ENCODE measurements around the gene IL18. TPM values are rescaled to one million over a fixed set of nuclear protein-coding genes. Genes with fewer than 3 reads are reported as not detected.

The IL18 gene
- total and polyA plus RNA-seq, 11 donors = 0.88 to 23.9 (median 2.0) TPM

GRCh38 chr11:112176077-112176476 is 12.2 kb upstream of the IL18 start:
- peaks cover 0 to 5% (median 0%) of the 10 kb centered on the region in 9 donors for H3K36me3 ChIP-seq
- DNase-seq = no peak
- ATAC-seq = peak in 3 of 4 donors; percentile 39 to 70 (median 61)
- TF ChIP-seq CTCF (IDR thresholded peaks at IDR 0.05) (no peak), POLR2A (IDR thresholded peaks at IDR 0.05) (no peak)
- intact Hi-C loops (cut with DNase I) = loop anchor here in 4 of 10 donors (5.0 to 10.0 kb wide), 3 partner anchors 59 to 64 kb away; no protein-coding TSS in a partner anchor
- no peaks in the 10 kb centered on the region for H3K9me3 ChIP-seq
- H3K27ac ChIP-seq = peak overlapping the region; percentile 28 to 87 (median 78)
- peak overlapping the region; percentile 21 to 62 (median 48) for H3K4me3 ChIP-seq
- H3K4me1 ChIP-seq = peaks cover 0 to 26% (median 7%) of the 10 kb centered on the region in 12 donors
- no peaks in the 10 kb centered on the region for H3K27me3 ChIP-seq
- 51 to 67% (median 56%) methylated on average over 1 of the region's 1 CpG for WGBS, 4 donors

GRCh38 chr11:112175599-112175952 is 11.7 kb upstream of the IL18 start:
- no peaks in the 10 kb centered on the region for H3K9me3 ChIP-seq
- H3K4me1 ChIP-seq = peaks cover 0 to 26% (median 7%) of the 10 kb centered on the region in 12 donors
- H3K36me3 ChIP-seq = peaks cover 0 to 5% (median 0%) of the 10 kb centered on the region in 9 donors
- H3K27ac ChIP-seq = peak overlapping the region; percentile 28 to 87 (median 78)
- no peak for TF ChIP-seq CTCF (IDR thresholded peaks at IDR 0.05)
- no peak for TF ChIP-seq POLR2A (IDR thresholded peaks at IDR 0.05)
- DNase-seq (no peak), ATAC-seq (peak; percentile 44 to 60 (median 52))
- intact Hi-C loops (cut with DNase I) = loop anchor here in 5 of 10 donors (2.0 to 10.0 kb wide), 4 partner anchors 58 to 63 kb away; no protein-coding TSS in a partner anchor
- H3K4me3 ChIP-seq = peak overlapping the region; percentile 21 to 62 (median 48)
- H3K27me3 ChIP-seq = no peaks in the 10 kb centered on the region
- 3 to 11% (median 7%) methylated on average over 4 of the region's 4 CpGs for WGBS, 4 donors

DNA sequence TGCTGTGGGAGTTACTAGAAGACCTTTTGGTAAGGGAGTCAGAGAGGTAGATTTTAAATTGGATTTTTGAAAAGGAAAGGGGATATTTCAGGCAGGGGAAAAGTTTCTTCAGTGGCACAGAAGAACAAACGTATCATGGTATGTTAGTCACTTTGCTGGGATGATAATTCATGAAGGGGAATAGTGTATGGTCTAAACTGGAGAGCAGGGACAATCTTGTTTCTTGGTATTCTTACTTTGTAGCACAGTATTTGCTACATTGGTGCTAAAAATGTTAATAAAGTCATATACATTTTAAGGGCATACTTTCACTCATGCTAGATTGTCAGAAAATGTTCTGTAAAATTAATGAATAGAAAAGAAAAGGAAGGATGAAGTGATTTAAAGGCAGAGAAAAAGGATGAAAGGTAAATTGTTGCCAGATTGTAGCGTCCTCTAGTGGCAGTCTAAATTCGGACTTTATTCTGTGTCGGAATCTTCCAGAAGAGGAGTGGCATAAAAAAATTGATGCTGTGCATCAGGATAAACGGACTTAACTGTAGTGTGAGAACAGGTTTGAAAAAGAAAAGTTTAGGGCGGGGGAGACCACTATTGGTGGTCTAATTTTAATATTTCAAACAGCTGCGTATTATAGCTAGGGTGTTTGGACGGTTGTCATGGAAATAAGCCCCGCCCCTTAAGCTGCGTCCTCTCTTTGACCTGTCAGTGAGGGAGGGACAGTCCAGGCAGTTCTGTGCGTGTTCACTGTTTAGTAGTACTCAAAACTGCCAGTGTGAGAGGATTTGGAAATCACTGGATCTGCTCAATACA is 11.1 kb upstream of the IL18 start, which contains the start of gene BCO2:
Gene BCO2 (plus strand): TSS at position 724 of the 810 bp plus-strand sequence. CDS start 90 bp downstream, outside the sequence.
- intact Hi-C loops (cut with DNase I) = loop anchor here in 7 of 10 donors (2.0 to 10.0 kb wide), 4 partner anchors 58 to 63 kb away; no protein-coding TSS in a partner anchor
- ATAC-seq = peak; percentile 91 to 95 (median 94)
- Histone ChIP-seq H3K36me3 (peaks cover 0 to 4% (median 0%) of the 10 kb centered on the region in 9 donors), H3K4me3 (peak within 1 kb of the TSS; percentile 21 to 62 (median 48)), H3K27ac (peak within 1 kb of the TSS; percentile 28 to 87 (median 78)), H3K4me1 (peaks cover 0 to 25% (median 7%) of the 10 kb centered on the region in 12 donors), H3K9me3 (no peaks in the 10 kb centered on the region), H3K27me3 (no peaks in the 10 kb centered on the region)
- TF ChIP-seq POLR2A (IDR thresholded peaks at IDR 0.05) = peak in 1 of 2 donors; percentile 50
- peak; percentile 60 to 85 (median 78) for TF ChIP-seq CTCF (IDR thresholded peaks at IDR 0.05)
- WGBS, 4 donors = 3 to 6% (median 4%) methylated on average over 11 of the region's 11 CpGs
- peak; percentile 78 to 90 (median 86) for DNase-seq

- H3K4me1 ChIP-seq = peaks cover 0 to 18% (median 6%) of the 10 kb centered on the region in 12 donors
- intact Hi-C loops (cut with DNase I) = loop anchor here in 3 of 10 donors (5.0 to 10.0 kb wide), 2 partner anchors 56 to 58 kb away; no protein-coding TSS in a partner anchor
- H3K27me3 ChIP-seq = no peaks in the 10 kb centered on the region
- ATAC-seq = peak in 3 of 4 donors; percentile 48 to 52 (median 49)
- no peaks in the 10 kb centered on the region for H3K36me3 ChIP-seq
- peak overlapping the region in 10 of 12 donors; percentile 7 to 66 (median 40) for H3K27ac ChIP-seq
- DNase-seq = peak in 2 of 5 donors; percentile 53 to 55
- no peak overlapping the region for H3K4me3 ChIP-seq
- TF ChIP-seq POLR2A (IDR thresholded peaks at IDR 0.05) (no peak), CTCF (IDR thresholded peaks at IDR 0.05) (no peak)
- WGBS, 4 donors = 51 to 57% (median 52%) methylated on average over 3 of the region's 3 CpGs
- H3K9me3 ChIP-seq = no peaks in the 10 kb centered on the region
These were observed 9.3 kb upstream of the IL18 start for GRCh38 chr11:112173152-112173551.
